ENCODE measurements around the gene ITPKB.
"Not testable (repeated sequence)": the region's sequence is repeated elsewhere in the genome, so short reads cannot be mapped to it uniquely, and the experiment has no call there.

The ITPKB gene

DNA sequence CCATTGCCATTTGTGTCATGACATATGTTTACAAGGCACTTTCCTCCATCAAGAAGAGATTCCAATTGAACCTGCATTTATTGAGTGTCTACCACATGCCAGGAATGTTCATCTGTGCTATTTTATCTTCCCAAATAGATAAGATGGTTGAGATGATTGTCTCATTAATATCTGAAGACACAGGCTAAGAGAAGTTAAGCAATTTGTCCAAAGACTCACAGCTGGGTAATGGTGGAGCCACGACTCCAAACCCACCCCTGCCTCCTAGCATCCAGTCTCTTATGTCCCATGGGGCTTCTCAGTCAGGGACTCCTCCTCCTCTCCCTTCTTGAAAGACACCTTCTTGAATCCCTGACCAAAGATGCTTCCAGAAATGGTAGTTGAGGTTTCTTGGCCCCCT is 122.4 kb downstream of the ITPKB start:
- DNase-seq, result no peak

DNA sequence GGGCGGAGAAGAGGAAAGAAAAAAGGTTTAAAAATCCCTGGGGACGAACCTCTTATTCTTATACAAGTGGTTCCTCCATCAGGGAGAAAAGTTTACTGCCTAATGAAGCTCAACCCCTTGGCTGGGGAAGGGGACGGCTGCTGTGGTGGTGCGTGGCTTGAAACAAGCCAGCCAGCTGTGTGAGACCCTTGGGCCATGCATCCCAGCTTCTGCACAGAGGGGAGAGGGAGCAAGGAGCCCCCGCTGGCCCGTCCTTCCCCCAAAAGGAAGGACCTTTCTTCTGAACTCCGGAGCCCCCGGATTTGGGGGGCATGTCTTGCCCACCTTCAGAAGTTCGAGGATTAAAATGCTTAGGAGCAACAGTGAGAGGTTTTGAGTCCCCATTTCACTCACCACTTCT is 123.2 kb downstream of the ITPKB start:
- no peak for DNase-seq

DNA sequence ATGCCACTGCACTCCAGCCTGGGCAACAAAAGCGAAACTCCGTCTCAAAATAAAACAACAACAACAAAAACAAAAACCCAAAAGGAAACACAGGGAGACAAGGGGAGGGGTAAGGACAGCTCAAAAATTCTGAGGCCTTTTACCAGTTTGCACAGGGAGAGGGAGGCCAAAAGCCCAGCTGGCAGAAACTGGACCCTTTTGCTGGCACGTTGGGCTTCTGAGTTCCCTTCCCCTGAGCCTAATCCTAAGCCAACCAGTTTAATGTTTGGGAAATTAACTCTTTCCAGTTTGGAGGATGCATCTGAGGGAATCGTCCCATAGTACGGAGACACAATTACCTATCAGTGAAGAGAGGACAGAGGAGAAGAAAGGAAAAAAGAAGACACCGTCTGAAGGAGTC is 127.1 kb downstream of the ITPKB start:
- DNase-seq, result not testable (repeated sequence)

DNA sequence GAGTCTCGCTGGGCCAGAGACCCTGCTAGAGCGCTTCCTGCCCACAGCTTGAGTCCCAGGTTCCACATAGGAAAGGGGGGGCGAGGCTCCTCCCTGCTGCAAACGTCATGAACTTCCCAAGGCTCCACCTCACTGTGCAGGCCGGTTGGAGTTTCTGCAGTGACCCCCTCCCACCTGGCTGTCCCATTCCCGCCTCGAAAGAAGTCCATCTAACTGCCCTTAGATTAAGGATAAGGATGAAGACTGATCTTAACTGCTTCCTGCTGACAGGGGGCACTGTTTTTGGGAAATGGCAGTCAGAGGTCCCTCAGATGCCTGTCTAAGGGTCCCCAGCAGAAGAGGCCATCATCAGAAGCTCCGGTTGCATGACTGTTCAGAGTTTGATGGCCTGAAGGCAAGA is 127.8 kb downstream of the ITPKB start:
- DNase-seq, result no peak

DNA sequence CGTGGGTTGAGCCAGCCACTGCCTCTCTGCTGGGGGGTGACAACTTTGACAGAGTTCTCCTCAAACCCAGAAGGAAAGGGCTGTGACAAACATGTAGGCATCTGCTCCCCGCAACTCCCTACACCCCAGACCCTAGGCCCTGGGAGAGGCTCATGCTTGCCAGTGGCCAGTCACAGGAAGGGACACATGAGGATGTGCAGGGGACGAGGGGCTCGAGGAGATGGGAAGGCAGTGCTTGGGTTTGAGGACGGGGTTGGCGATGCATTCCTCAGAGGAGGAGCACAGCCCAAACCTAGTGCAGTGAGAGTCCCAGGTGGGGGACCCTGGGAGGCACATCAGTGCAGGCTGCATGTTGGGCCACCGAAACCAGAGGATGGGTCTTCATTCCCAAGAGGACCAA is 128.4 kb downstream of the ITPKB start:
- DNase-seq, result no peak

DNA sequence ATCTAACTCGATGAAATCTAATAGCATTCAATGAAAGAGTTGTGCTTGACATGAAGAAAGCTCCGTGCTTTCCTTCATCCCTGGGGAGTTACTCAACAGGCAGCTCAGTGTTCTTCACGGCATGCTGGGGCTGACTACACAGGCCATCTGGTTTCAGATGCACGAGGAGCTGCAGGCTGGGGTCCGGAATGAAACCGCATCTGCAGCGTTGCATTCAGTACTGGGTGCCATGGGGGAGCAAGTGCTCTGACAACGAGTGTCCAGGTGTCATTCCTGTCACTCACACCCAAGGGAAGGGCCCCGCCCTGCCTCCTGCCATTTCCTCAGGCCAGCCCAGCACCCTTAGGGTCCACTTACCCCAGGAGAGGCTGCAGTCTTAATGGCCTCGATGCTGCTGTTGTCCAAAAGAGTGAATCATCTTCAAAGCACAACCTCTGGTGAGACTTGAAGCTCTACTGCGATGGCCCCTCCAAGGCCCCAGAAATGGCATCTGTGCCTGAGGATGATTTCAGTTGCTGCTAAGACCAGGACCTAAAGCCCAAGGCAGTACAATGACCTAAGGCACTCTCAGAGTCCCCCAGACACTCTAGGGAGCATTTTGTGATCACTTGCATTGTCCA is 129.1 kb downstream of the ITPKB start:
- DNase-seq, result no peak

DNA sequence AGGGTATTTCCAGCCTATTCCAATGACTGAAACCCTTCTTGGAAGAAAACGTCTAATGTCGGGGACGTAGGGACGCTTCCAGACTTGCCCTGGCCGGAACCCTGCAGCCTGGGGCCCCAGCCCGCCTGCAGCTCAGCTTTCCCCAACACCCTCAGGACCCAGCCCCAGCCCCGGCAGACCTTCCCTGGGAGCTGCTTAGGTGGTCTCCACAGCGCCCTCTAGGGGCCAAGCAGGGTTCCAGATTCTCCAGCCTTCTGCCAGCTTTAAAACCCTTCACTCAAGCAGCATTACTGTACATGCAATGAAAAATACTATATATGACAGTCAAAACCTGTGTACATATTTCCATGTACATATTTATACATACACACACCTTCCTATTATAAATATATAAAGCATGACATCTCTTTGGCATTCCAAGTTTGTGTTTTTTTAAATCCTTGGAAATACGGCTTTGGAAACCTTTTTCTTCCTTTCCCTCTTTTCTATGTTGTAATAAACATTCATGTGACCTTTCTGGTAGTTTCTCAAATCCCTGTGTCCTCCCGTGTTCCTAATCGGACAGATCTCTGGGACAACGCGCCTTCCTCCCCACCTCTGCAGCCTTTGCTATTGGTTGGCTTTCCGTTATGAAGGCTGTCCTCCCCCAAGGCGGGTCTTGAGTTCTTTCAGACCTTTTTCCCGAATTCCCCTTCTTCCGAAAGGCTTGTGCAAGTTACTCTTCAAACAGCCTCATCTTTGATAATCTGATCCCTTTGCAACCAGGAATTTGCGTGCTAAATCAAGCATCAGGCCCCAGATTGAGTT is 130.2 kb downstream of the ITPKB start:
- DNase-seq, result peak; percentile 36

DNA sequence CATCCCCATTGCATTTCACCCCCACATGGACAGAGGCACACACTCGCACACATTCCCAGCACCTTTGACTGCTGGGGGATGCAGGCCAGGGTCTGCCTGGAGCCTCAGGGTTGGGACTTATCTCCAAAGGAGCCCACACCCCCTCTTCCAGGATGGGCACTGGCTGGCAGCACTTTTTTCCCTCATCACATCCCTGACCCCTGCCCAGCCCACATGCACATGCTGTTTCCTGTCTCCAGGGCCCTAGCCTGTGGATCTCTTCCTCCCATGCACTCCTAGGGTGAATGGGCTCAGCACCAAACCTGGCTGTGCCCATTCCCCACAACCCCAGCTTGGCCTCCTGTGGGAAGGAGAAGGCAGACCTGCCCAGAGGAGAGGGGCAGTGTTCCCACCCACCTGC is 131.3 kb downstream of the ITPKB start:
- DNase-seq, result no peak

DNA sequence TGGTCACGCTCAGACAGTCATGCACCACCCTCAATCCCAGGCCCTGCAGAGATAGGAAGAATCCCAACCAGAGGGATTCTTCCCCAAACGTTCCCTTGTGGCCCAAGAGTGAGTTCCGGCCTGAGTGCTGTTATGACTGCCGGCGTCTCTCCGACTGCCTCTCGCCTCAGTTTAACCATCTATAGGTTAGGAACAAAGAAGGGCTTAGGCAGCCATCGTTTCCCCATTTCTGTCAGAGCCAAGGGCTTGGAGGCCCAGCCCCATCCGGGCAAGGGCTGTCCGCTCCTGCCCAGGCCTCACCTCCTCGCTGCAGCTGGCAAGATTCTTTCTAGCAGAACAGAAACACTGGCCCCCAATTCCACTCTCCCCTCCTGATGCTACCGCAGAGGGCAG is 131.8 kb downstream of the ITPKB start:
- no peak for DNase-seq

DNA sequence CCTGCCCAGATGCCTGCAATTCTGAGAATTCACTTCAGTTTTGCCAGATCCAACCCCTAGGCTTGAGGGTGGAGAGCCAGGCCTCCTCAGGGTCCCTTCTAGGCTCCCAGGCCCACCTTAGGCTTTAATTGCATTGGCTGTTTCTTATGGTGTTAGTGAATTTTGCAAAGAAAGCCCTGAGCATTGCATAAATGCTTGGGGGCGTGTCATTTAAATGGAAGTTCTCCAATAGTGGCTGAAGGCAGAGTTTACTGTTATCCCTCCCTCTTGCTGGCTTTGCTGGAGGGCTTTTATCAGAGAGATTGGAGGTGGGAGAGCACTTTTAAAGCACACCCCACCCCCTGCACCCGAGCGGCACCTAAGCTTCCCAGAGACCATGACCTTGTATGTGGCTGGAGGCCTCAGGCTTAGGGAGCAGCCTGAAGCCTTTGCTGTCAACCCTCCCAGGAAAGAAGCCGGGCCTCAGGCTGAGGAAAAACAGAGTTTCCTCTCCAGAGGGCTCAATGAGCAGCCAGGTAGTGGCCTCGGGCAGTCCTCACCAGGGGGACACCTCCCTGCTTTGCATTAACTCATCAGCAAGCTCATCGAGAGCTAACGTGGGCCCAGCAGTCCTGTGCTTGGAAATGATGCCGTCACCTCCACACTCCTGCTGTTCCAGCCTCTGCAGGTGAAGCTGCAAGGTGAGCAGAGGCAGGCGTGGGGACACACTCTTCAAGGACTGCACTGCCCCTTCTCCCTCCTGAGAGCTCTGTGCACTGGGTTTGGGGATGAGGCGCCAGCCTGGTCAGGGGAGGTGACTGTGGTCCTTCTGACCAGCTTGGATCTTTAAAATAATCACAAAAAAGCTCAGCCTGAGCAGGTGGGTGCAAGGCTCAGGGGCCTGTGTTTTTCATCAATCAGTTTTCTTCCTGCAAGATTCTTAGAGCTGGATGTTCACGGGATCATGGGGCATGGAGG is 132.5 kb downstream of the ITPKB start:
- no peak for DNase-seq

DNA sequence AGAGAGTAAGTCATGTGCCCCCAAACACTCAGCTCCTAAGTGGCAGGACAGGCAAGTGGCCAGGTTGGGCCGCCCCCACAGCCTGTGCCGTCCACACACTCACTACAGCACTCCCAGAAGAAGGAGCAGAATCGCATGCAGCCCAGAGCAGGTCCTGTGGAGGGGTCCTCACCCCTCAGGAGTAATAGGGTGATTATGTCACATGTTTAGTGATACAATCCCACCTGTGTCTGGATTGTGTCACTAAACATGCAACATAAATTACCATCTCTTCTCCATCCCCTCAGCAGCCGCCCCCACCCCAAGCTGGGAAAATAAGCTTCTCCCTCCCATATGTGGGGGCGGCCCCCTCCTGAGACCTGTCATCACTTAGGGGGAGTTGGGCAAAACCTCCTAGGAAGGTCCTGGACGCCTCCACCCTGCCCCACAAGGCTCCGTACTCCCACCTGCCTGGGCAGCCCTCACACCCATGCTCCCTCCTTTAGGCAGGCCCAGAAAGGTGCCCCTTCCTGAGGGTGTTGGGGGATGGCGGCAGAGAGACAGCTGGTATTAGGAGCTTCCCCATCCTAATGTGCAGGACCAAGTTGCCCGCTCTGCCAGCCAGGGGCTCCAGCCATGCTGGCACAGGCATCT is 133.6 kb downstream of the ITPKB start:
- no peak for DNase-seq

DNA sequence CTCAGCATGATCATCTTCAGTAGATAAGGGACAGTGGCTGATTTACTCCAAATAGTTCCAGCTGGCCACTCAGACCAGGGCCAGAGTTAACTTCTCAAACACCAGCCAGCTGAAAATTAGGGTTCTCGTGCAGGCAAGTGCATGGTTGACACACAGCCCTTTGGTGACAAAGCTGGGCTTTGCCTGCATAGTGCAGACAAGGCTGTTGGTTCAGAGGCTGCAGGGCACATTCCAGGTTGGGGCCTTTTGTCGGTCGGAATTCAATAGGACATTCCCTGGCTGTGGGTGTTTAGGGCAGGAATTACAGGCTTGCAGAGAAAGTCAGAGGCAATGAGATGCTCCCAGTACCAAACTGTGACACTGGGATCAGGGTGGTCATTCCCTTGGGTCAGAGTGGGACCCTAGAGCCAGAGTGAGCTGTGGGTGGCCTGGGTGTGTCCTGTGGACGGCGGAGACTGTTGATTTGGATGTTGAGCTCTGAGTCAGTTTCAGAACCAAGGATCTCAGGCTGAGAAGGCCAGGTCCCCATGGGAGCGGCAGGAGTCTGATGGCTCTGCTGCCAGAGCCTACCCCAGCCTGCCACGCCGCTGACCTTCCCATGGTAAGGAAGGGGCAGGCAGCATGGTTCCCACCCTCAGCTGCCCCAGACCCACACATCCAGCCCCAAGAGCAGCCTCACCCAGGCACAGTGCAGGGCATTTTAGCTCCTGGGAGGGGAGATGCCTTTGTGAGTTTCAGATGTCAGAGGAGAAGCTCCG is 134.3 kb downstream of the ITPKB start:
- no peak for DNase-seq

DNA sequence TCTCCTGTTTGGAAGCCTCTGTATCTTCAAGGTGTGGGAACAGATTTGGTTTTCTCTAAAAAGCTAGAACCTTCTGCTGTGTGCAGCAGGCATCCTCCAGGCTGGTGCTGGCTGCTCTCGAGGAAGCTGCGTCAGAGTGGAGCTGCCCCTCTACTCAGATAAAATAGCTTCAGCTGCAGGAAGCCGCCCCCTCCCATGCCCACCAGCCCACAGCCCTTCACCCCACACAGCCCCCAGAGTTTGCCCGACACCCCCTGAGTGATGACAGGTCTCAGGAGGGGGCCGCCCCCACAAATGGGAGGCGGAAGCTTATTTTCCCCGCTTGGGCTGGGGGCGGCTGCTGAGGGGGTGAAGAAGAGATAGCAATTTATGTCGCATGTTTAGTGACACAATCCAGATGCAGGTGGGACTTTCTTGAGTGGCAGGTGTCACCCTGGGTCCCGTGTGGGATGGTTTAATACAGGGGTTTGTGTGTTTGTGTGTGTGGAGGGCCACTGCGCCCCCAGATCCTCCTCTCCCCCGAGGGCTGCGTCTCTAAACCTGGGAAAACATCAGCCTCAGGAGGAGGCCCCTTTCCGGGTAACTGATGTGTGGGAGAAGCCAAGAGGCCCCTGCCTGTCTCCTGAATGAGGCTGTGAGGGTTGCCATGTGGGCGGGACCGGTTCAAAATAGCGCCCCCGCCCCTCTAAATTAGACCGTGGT is 135.1 kb downstream of the ITPKB start:
- no peak for DNase-seq

DNA sequence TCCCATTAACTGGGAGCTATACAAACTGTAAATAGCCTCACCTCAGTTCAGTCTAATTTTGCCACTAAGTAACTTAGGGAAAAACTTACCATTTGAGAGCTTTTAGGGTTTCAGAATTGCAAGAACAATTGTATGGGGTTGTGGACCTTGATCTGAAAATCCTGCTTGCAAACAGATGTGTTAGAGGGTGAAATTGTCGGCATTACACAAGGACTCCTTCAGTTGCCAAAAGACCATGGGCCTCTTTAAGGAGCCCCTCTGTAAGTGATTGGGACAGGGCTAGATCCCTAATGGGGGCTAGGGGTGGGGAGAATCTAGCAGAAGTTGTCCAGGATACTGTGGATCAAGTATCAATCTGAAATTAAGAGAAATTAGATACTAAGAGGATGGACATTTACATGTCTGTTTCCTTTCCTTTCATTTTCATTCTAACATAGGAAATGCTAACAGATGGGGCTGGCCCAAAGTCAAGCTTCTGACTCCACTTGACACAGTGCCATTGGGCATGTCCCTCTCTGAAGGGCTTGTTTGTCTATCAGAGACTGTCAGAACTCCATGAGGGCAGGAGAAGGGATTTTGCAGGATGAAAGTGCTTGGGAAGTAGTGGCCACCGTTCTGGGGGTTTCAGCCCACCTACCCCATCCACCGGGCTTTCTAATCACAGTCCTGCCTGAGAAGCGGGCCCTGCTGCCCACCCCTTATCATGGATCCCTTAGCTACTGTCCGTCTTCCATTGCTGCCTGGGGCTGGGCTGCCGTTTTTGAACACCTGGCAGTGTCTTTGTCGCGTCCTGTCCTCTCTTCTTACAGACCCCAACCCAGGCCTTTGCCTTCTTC is 135.8 kb downstream of the ITPKB start:
- DNase-seq, result no peak

DNA sequence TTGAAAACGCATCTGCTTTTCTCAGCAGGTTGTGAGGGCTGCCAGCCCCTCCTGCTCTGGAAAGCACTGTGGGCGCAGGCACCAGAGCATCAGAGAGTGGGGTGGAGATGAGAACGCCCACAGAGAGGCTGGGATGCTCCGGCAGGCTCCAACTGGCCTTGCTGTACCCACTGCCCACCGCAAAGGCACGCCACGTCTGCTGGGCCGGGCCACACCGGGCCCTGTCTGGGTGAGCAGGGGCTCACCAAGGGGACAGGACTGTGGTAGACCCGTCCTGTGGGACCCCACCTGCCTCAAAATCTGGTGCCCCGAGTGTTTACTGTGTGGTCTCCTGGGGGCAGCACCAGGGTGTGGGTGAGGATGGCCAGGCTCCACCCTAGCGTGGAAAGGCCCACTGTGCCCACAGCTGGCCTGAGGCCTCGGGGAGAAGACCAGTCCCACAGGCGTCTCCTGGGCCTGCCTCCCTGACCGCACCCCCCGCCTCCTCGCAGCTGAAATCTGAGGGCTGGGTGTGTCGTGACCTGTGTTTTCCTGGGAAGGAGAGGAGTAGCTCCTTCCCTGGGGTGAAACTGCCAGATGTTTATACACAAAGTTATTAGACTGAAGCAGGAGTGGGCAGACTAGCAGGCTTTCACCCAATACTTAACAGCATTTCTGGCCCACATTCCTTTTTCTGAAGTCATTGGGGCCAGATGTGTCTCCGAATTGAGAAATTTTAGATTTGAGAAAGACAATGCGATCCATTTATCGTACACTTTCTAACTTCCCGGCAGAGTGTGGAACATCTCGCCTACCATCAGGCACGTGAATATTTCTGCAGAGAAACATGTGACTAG is 136.7 kb downstream of the ITPKB start:
- DNase-seq, result no peak

DNA sequence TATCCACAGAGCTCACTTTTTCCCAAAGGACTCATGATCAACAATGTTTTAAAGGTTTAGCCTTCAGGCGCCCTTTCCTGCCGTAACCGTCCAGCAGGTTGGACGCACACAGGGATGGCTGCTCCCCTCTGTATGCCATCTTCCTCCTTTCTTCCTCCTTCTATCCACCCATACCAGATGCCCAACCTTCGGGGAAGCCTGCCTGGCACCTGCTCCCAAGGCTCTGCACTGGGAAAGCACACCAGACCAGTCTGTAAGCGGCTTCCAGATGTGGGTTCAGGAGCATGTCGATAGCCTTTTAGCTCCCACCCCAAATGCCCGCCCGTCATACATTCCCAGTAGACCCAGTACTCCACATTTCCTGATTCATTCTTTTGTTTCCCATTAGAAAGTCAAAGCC is 137.6 kb downstream of the ITPKB start:
- no peak for DNase-seq

DNA sequence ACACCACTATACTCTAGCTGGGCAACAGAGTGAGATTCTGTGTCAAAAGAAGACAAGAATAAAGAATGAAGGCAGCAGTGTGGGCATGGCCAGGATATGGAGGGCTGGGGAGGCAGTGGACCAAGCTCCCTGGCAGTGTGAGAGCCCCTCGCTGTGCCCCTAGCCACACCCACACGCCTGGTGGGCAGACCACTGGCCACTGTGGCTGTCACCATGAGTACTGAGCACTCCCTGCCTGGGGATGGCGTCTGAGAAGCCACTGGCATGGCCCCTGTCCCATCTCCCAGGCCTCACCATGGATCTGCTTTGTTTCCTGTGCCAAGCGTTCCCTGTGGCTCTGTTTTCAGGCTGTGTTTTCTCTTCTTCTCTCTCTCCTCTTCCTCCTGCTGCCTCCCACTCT is 138.8 kb downstream of the ITPKB start:
- no peak for DNase-seq

DNA sequence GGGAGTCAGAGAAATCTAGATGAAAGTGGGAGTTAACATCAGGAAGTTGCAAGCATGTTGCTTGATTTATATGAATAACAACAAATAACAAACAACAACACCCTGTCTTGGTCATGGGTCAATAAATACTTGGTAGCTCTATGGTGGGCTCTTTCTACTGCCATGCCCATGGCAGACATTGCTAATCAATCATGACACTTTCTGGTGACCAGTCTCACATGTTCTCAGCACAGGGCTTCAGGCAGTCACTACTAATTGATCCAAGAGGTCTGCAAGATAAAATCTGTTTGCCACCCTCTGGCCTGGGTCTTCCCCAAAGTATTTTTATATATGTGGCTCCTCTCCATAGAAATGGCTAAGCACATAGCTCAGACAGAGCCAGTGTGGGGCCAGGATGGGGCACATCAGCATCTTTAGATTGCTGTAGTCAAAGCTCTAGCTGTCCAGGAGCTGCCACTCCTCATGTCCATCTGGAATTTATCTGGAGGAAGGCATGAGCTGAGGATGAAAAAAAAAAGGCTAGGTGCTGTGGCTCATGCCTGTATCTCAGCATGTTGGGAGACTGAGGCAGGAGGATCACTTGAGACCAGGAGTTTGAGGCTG is 139.3 kb downstream of the ITPKB start:
- DNase-seq, result no peak

DNA sequence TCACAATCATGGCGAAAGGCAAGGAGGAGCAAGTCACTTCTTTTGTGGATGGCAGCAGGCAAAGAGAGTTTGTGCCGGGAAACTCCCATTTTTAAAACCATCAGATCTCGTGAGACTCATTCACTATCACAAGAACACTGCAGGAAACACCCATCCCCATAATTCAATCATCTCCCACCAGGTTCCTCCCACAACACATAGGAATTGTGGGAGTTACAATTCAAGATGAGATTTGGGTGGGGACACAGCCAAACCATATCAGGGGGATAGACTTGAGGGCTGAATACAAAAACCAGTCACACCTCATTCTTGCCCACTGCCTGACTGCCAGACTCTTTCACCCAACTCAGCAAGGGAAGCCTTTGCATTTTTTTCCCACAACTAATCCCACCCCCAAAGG is 140.1 kb downstream of the ITPKB start:
- not testable (repeated sequence) for DNase-seq
